ENCODE data around the gene OR4D2. TPM values are rescaled to one million over a fixed set of nuclear protein-coding genes. Genes with fewer than 3 reads are reported as not detected.

The OR4D2 gene
- total RNA-seq, 2 experiments from 2014 or later: not detected

- Mint-ChIP-seq H3K9me3 (no peaks in the 10 kb centered on the region), H3K36me3 (ENCODE audit: low read depth) (peaks cover 27% of the 10 kb centered on the region), H3K27ac (peak overlapping the region; percentile 90), H3K27me3 (peaks cover 4% of the 10 kb centered on the region), H3K4me1 (ENCODE audit: low read depth) (peaks cover 25% of the 10 kb centered on the region), H3K4me3 (peak overlapping the region; percentile 90)
- intact Hi-C loops (cut with DNase I, micrococcal nuclease): loop anchor here (1.0 to 5.0 kb wide), 8 partner anchors 29 to 888 kb away; partner anchors contain the start of genes MRPS23 (in 1 of the 2), SRSF1 (in 1 of the 2) and TRIM37 (in 1 of the 2)
- Histone ChIP-seq H3K36me3 (ENCODE audit: insufficient read depth, low read length) (no peaks in the 10 kb centered on the region), H3K4me3 (ENCODE audit: low read length) (peak overlapping the region; percentile 88), H3K27ac (ENCODE audit: low read depth in 1 of 2, low read length in 2 of 2) (peak overlapping the region; percentile 48 to 61), H3K27me3 (ENCODE audit: control insufficient read depth in 1 of 2, insufficient read depth in 2 of 2, low read length in 2 of 2) (no peaks in the 10 kb centered on the region), H3K9me3 (ENCODE audit: control insufficient read depth in 1 of 2, insufficient read depth in 1 of 2, low read length in 2 of 2) (no peaks in the 10 kb centered on the region), H3K4me1 (ENCODE audit: insufficient read depth, low read length) (peaks cover 16% of the 10 kb centered on the region)
- DNase-seq (no peak), ATAC-seq (ENCODE audit: poor library complexity) (no peak)
- ChIA-PET CTCF (interaction anchor here (1.0 to 1.6 kb wide), 2 partner anchors 73 to 198 kb away, joined by 3 to 4 read pairs; partner anchors contain the start of gene RNF43), POLR2A (interaction anchor here (0.5 to 1.8 kb wide), 15 partner anchors 19 to 1135 kb away, joined by 3 to 10 read pairs (median 3); partner anchors contain the start of genes AKAP1, HSF5, MRPS23 and SRSF1)
- TF ChIP-seq, protein P1, sequence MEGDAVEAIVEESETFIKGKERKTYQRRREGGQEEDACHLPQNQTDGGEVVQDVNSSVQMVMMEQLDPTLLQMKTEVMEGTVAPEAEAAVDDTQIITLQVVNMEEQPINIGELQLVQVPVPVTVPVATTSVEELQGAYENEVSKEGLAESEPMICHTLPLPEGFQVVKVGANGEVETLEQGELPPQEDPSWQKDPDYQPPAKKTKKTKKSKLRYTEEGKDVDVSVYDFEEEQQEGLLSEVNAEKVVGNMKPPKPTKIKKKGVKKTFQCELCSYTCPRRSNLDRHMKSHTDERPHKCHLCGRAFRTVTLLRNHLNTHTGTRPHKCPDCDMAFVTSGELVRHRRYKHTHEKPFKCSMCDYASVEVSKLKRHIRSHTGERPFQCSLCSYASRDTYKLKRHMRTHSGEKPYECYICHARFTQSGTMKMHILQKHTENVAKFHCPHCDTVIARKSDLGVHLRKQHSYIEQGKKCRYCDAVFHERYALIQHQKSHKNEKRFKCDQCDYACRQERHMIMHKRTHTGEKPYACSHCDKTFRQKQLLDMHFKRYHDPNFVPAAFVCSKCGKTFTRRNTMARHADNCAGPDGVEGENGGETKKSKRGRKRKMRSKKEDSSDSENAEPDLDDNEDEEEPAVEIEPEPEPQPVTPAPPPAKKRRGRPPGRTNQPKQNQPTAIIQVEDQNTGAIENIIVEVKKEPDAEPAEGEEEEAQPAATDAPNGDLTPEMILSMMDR (IDR thresholded peaks at IDR 0.05): no peak
Measured at GRCh38 chr17:58219789-58220183, 53.0 kb downstream of the OR4D2 start.

Other genes starting within 250 kb of the OR4D2 start
- 1 to 10 TPM in 1 of 2 experiments, under 1 TPM in 1; 0.41 to 1.0 TPM for gene CUEDC1, start 211.6 kb upstream of the OR4D2 start, total RNA-seq
- 10 to 100 TPM; 41.6 to 41.7 TPM for gene VEZF1, start 178.7 kb upstream of the OR4D2 start, total RNA-seq
- gene SRSF1, start 159.7 kb upstream of the OR4D2 start, total RNA-seq: 100 to 1,000 TPM; 115 to 121 TPM
- gene DYNLL2, start 83.6 kb upstream of the OR4D2 start, total RNA-seq: 10 to 100 TPM; 30.9 to 32.2 TPM
- under 1 TPM; 0.49 to 0.70 TPM for gene OR4D1, start 18.6 kb upstream of the OR4D2 start, total RNA-seq
- gene EPX, start 25.7 kb downstream of the OR4D2 start, total RNA-seq: not detected
- gene MKS1, start 52.3 kb downstream of the OR4D2 start, total RNA-seq: 1 to 10 TPM; 4.6 to 6.4 TPM
- not detected for gene LPO, start 71.6 kb downstream of the OR4D2 start, total RNA-seq
- gene MPO, start 114.0 kb downstream of the OR4D2 start, total RNA-seq: under 1 TPM in 1 of 2 experiments, not detected in 1; 0.77 TPM
- 10 to 100 TPM; 17.8 to 19.5 TPM for gene TSPOAP1, start 161.8 kb downstream of the OR4D2 start, total RNA-seq
- gene SUPT4H1, start 185.2 kb downstream of the OR4D2 start, total RNA-seq: 10 to 100 TPM; 46.5 to 47.0 TPM